ENCODE results near the gene CDC42BPA. TPM values are rescaled to one million over a fixed set of nuclear protein-coding genes. Genes with fewer than 3 reads are reported as not detected.
"Not testable (repeated sequence)": the region's sequence is repeated elsewhere in the genome, so short reads cannot be mapped to it uniquely, and the experiment has no call there.

CDC42BPA gene
- polyA plus RNA-seq, 2 of the 4 experiments (the other 2 are of a cell fraction) = 11.4 to 28.4 TPM

- H3K4me1 ChIP-seq; H3K9me3 ChIP-seq; H3K27ac ChIP-seq; H3K4me3 ChIP-seq; H3K4me2 ChIP-seq; CTCF ChIA-PET; ATAC-seq; POLR2A ChIA-PET; FAIRE-seq; DNase-seq (ENCODE audit: low read depth in 1 of 2, low spot score in 1 of 2): not testable (repeated sequence)
- 93% methylated on average over 2 of the region's 2 CpGs for WGBS (ENCODE audit: missing lambda C conversion rate)
Observed at GRCh38 chr1:226999579-226999978, 318.7 kb downstream of the CDC42BPA start.

- ATAC-seq (no peak), DNase-seq (ENCODE audit: low read depth in 1 of 2, low spot score in 1 of 2) (no peak), FAIRE-seq (no peak)
- Histone ChIP-seq H3K27ac (no peak overlapping the region), H3K4me1 (no peaks in the 10 kb centered on the region), H3K4me2 (no peak overlapping the region), H3K4me3 (no peak overlapping the region), H3K9me3 (no peaks in the 10 kb centered on the region)
- ChIA-PET POLR2A (no interaction called here), CTCF (no interaction called here)
- WGBS (ENCODE audit: missing lambda C conversion rate) = 88% methylated on average over 13 of the region's 13 CpGs
- TF ChIP-seq RAD21 (conservative IDR thresholded peaks at IDR 0.05 in 1 of 2, IDR thresholded peaks at IDR 0.05 in 1 of 2) (no peak), RARB (CRISPR knock-in tag; IDR thresholded peaks at IDR 0.05) (no peak)
Observed at GRCh38 chr1:226995365-226996332, 322.6 kb downstream of the CDC42BPA start.

DNA sequence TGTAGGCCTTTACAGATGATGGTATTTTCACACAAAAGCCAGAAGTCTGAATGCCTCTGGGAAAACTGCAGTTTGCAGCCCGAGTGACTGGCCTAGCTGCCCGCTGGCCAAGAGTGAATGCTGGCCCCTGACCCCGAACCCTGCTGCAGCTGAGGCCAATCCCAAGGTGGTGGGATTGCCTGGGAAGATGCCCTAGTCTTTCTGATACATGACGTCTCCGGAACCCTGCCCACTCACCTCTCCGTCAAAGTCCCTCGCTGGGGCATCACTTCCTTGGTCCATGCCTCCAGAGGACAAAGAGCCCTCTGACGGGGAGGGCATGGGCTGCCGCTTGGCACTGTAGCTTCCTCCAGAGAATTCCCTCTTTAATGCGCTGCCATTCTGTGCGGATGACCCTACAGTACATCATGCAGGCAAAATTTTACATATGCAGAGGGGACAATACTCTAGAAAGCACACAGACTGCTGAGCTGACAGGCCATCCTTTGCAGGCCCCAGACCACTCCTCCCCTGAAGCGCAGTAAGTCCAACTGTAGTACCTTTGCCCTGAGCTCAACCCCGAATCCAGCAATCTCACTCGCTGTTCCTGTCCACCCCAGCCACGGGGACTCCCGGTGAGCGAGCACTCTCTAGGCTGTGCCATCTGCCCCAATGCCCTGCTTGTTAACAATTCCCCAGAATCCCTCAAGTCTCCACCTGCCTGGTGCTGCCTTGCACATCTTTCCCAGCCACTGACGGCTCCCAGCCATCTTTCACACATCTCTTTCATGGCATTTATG lies 323.5 kb downstream of the CDC42BPA start:
- no peak overlapping the region for H3K4me3 ChIP-seq
- no peak overlapping the region for H3K27ac ChIP-seq
- POLR2A ChIA-PET = no interaction called here
- no peaks in the 10 kb centered on the region for H3K9me3 ChIP-seq
- no peak for TF ChIP-seq RCOR1 (IDR thresholded peaks at IDR 0.05; ENCODE audit: low read depth, low read length)
- TF ChIP-seq ZC3H11A (IDR thresholded peaks at IDR 0.05) = no peak
- no peak for TF ChIP-seq ESRRA (IDR thresholded peaks at IDR 0.05; ENCODE audit: borderline replicate concordance, low read length)
- TF ChIP-seq BHLHE40 (IDR thresholded peaks at IDR 0.05; ENCODE audit: low read depth, low read length) = no peak
- TF ChIP-seq ELK1 (IDR thresholded peaks at IDR 0.05; ENCODE audit: low read depth, low read length) = no peak
- no peak for TF ChIP-seq RARB (CRISPR knock-in tag; IDR thresholded peaks at IDR 0.05)
- ATAC-seq (peak; percentile 20 to 59; a peak in 5 of 6 replicates), FAIRE-seq (no peak), DNase-seq (ENCODE audit: low read depth in 1 of 2, low spot score in 1 of 2) (no peak)
- WGBS (ENCODE audit: missing lambda C conversion rate) = 94% methylated on average over 18 of the region's 18 CpGs
- CTCF ChIA-PET = interaction anchor here (1.1 kb wide), 1 partner anchor 11 kb away, joined by 3 read pairs; no protein-coding TSS in a partner anchor
- no peak overlapping the region for H3K4me2 ChIP-seq
- H3K4me1 ChIP-seq = no peaks in the 10 kb centered on the region

DNA sequence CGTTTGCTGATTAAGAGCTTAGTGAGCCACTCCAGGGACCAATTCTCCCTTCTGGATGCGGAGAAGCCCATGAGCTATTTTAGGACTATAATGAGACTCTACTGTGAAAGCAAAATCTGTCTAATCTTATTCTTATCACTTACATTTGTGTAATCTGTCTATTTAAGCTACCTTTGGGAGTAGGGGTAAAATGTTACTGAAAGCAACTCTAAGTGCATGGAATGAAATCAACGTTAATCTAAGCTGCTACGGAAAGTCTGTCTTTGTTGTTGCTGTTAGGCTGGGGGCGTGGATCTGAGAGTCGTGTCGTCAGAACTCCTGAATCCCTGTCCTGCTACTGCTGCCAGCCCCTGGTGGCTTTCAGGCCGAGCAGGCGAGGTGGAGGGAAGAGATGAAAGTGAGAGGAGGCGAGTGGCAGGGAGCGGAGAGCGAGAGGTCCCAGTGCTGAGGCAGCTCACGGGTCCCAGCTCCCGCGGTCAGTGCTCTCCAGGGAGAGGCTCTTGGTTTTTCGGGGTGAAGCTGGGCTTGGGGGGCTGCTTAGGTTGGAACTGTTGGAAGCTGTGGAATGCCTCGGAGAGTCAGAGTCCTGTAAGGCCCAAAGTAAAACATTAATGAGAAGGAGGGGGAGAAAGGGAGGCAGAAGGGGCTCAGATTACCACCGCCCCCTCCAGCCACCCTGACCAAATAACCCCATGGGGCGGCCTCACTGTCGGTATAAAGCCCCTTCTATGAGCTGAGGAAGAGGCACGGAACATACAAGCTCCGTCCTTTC lies 324.3 kb downstream of the CDC42BPA start:
- Histone ChIP-seq H3K4me3 (no peak overlapping the region), H3K27ac (no peak overlapping the region), H3K4me1 (no peaks in the 10 kb centered on the region), H3K9me3 (no peaks in the 10 kb centered on the region), H3K4me2 (no peak overlapping the region)
- ATAC-seq = peak; percentile 13 to 22; a peak in 2 of 6 replicates
- no peak for TF ChIP-seq MYC (IDR thresholded peaks at IDR 0.05; ENCODE audit: borderline replicate concordance, low read length)
- no peak for TF ChIP-seq HEYL (CRISPR knock-in tag; IDR thresholded peaks at IDR 0.05)
- TF ChIP-seq KDM1A (IDR thresholded peaks at IDR 0.05; ENCODE audit: low read depth) = no peak
- TF ChIP-seq POLR2A (IDR thresholded peaks at IDR 0.05; ENCODE audit: low read length) = no peak
- no peak for TF ChIP-seq KDM5A (IDR thresholded peaks at IDR 0.05)
- TF ChIP-seq ZC3H11A (IDR thresholded peaks at IDR 0.05) = no peak
- no peak for TF ChIP-seq BHLHE40 (IDR thresholded peaks at IDR 0.05; ENCODE audit: low read depth, low read length)
- TF ChIP-seq MAFK (IDR thresholded peaks at IDR 0.05; ENCODE audit: partially characterized antibody) = no peak
- TF ChIP-seq RFX5 (IDR thresholded peaks at IDR 0.05) = no peak
- no peak for TF ChIP-seq FOXS1 (CRISPR knock-in tag; IDR thresholded peaks at IDR 0.05)
- TF ChIP-seq, protein P1, sequence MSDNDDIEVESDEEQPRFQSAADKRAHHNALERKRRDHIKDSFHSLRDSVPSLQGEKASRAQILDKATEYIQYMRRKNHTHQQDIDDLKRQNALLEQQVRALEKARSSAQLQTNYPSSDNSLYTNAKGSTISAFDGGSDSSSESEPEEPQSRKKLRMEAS (IDR thresholded peaks at IDR 0.05) = no peak
- no peak for TF ChIP-seq FOSL2 (IDR thresholded peaks at IDR 0.05)
- TF ChIP-seq FOSL2 (CRISPR knock-in tag; IDR thresholded peaks at IDR 0.05) = no peak
- no peak for DNase-seq (ENCODE audit: low read depth in 1 of 2, low spot score in 1 of 2)
- ChIA-PET POLR2A (no interaction called here), CTCF (interaction anchor here (1.1 to 1.2 kb wide), 2 partner anchors 8 to 11 kb away, joined by 3 read pairs; no protein-coding TSS in a partner anchor)
- FAIRE-seq = no peak
- 95% methylated on average over 22 of the region's 22 CpGs for WGBS (ENCODE audit: missing lambda C conversion rate)
